ENCODE results near the gene ST3GAL6. TPM values are rescaled to one million over a fixed set of nuclear protein-coding genes. Genes with fewer than 3 reads are reported as not detected.

The ST3GAL6 gene
- total and polyA plus RNA-seq, 2 donors (not counting 1 experiment from before 2014, with no cell fraction given), result 0.58 TPM; not detected in 1

- no peaks in the 10 kb centered on the region for H4K20me1 ChIP-seq (ENCODE audit: control insufficient read depth, insufficient read depth, low read length, poor library complexity, severe bottlenecking)
- DNase-seq (no peak), ATAC-seq (ENCODE audit: low read depth) (no peak)
- no peak overlapping the region for H3K4me3 ChIP-seq (ENCODE audit: control extremely low read depth in 1 of 5, extremely low read depth in 1 of 5, insufficient read depth in 1 of 5, low read depth in 2 of 5, low read length in 4 of 5)
- no peak overlapping the region for H3K27ac Mint-ChIP-seq
- H3K36me3 ChIP-seq (replicated peaks in 1 of 2; ENCODE audit: control extremely low read depth in 1 of 2, control insufficient read depth in 1 of 2, extremely low read depth in 1 of 2, insufficient read depth in 2 of 2, low read length in 1 of 2), result no peaks in the 10 kb centered on the region
- H3K4me1 ChIP-seq (ENCODE audit: control insufficient read depth in 2 of 2, insufficient read depth in 2 of 2, low read length in 2 of 2), result no peaks in the 10 kb centered on the region
- no peaks in the 10 kb centered on the region for H3K79me2 ChIP-seq (ENCODE audit: control insufficient read depth, insufficient read depth, low read length)
- TF ChIP-seq EZH2 (IDR thresholded peaks at IDR 0.05; ENCODE audit: borderline replicate concordance, insufficient read depth, low read depth, low read length, poor library complexity, severe bottlenecking), result no peak
- TF ChIP-seq, protein P1, sequence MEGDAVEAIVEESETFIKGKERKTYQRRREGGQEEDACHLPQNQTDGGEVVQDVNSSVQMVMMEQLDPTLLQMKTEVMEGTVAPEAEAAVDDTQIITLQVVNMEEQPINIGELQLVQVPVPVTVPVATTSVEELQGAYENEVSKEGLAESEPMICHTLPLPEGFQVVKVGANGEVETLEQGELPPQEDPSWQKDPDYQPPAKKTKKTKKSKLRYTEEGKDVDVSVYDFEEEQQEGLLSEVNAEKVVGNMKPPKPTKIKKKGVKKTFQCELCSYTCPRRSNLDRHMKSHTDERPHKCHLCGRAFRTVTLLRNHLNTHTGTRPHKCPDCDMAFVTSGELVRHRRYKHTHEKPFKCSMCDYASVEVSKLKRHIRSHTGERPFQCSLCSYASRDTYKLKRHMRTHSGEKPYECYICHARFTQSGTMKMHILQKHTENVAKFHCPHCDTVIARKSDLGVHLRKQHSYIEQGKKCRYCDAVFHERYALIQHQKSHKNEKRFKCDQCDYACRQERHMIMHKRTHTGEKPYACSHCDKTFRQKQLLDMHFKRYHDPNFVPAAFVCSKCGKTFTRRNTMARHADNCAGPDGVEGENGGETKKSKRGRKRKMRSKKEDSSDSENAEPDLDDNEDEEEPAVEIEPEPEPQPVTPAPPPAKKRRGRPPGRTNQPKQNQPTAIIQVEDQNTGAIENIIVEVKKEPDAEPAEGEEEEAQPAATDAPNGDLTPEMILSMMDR (IDR thresholded peaks at IDR 0.05), result no peak
- H3K9me3 Mint-ChIP-seq (ENCODE audit: insufficient read depth), result no peaks in the 10 kb centered on the region
- ChIA-PET CTCF (interaction anchor here (1.0 kb wide), 1 partner anchor 16 kb away, joined by 3 read pairs; no protein-coding TSS in a partner anchor), POLR2A (no interaction called here)
- H3K9ac ChIP-seq (ENCODE audit: low read length), result no peak overlapping the region
- no peak overlapping the region for H3K4me2 ChIP-seq (replicated peaks; ENCODE audit: low read depth, low read length, poor library complexity, severe bottlenecking)
- no peaks in the 10 kb centered on the region for H3K9me3 ChIP-seq (ENCODE audit: control extremely low read depth in 1 of 3, control insufficient read depth in 2 of 3, insufficient read depth in 1 of 3, low read length in 2 of 3)
- intact Hi-C loops (cut with micrococcal nuclease), result no loop called here
- no peak overlapping the region for H3K4me3 Mint-ChIP-seq
- no peaks in the 10 kb centered on the region for H3K27me3 Mint-ChIP-seq
- H3K27me3 ChIP-seq (replicated peaks in 1 of 4; ENCODE audit: control extremely low read depth in 1 of 4, control insufficient read depth in 3 of 4, insufficient read depth in 4 of 4, low read length in 3 of 4), result no peaks in the 10 kb centered on the region
- no peaks in the 10 kb centered on the region for H3K4me1 Mint-ChIP-seq
- 93% methylated on average over 3 of the region's 3 CpGs for WGBS (ENCODE audit: insufficient coverage)
- H2AFZ ChIP-seq (ENCODE audit: insufficient read depth, low read depth, low read length, poor library complexity, severe bottlenecking), result no peak overlapping the region
- H3K27ac ChIP-seq (ENCODE audit: low read length in 2 of 2), result no peak overlapping the region
These were observed 36.3 kb downstream of the ST3GAL6 start for GRCh38 chr3:98799479-98799878.

- CTCF ChIA-PET, result no interaction called here
- Histone ChIP-seq H3K9ac (ENCODE audit: low read length) (no peak overlapping the region), H3K27me3 (replicated peaks in 1 of 4; ENCODE audit: control extremely low read depth in 1 of 4, control insufficient read depth in 3 of 4, insufficient read depth in 4 of 4, low read length in 3 of 4) (no peaks in the 10 kb centered on the region), H3K27ac (ENCODE audit: low read length in 2 of 2) (no peak overlapping the region), H2AFZ (ENCODE audit: insufficient read depth, low read depth, low read length, poor library complexity, severe bottlenecking) (no peak overlapping the region), H4K20me1 (ENCODE audit: control insufficient read depth, insufficient read depth, low read length, poor library complexity, severe bottlenecking) (no peaks in the 10 kb centered on the region), H3K79me2 (ENCODE audit: control insufficient read depth, insufficient read depth, low read length) (no peaks in the 10 kb centered on the region), H3K4me1 (ENCODE audit: control insufficient read depth in 2 of 2, insufficient read depth in 2 of 2, low read length in 2 of 2) (no peaks in the 10 kb centered on the region), H3K4me2 (replicated peaks; ENCODE audit: low read depth, low read length, poor library complexity, severe bottlenecking) (no peak overlapping the region), H3K4me3 (ENCODE audit: control extremely low read depth in 1 of 5, extremely low read depth in 1 of 5, insufficient read depth in 1 of 5, low read depth in 2 of 5, low read length in 4 of 5) (no peak overlapping the region), H3K9me3 (ENCODE audit: control extremely low read depth in 1 of 3, control insufficient read depth in 2 of 3, insufficient read depth in 1 of 3, low read length in 2 of 3) (no peaks in the 10 kb centered on the region), H3K36me3 (replicated peaks in 1 of 2; ENCODE audit: control extremely low read depth in 1 of 2, control insufficient read depth in 1 of 2, extremely low read depth in 1 of 2, insufficient read depth in 2 of 2, low read length in 1 of 2) (no peaks in the 10 kb centered on the region)
- DNase-seq (no peak), ATAC-seq (ENCODE audit: low read depth) (no peak)
- no peaks in the 10 kb centered on the region for H3K27me3 Mint-ChIP-seq
- no peak overlapping the region for H3K4me3 Mint-ChIP-seq
- H3K9me3 Mint-ChIP-seq (ENCODE audit: insufficient read depth), result no peaks in the 10 kb centered on the region
- 95% methylated on average over 3 of the region's 3 CpGs for WGBS (ENCODE audit: insufficient coverage)
- no peaks in the 10 kb centered on the region for H3K4me1 Mint-ChIP-seq
- intact Hi-C loops (cut with micrococcal nuclease), result no loop called here
- no peak overlapping the region for H3K27ac Mint-ChIP-seq
- POLR2A ChIA-PET, result no interaction called here
- TF ChIP-seq, protein P1 (IDR thresholded peaks at IDR 0.05), result no peak
- TF ChIP-seq EZH2 (IDR thresholded peaks at IDR 0.05; ENCODE audit: borderline replicate concordance, insufficient read depth, low read depth, low read length, poor library complexity, severe bottlenecking), result no peak
These were observed 37.3 kb downstream of the ST3GAL6 start for GRCh38 chr3:98800401-98800800.
